Uterus (tissue), 4 donors: ENCODE measurements around the gene YOD1. TPM values are rescaled to one million over a fixed set of nuclear protein-coding genes. Genes with fewer than 3 reads are reported as not detected.

ENCODE experiments used
- DNase-seq, 2 donors: peaks; one replicate each; pipeline ENCODE4 v3.0.0-alpha.2; 2019 to 2020
- H3K27ac ChIP-seq, 2 donors: fragments of 200-600 bp; sonication (generic); 1 replicate in 1 of 2; 2 replicates in 1 of 2; pipeline ENCODE4 v1.5.1; 2016 to 2018
- H3K27me3 ChIP-seq, 2 donors: fragments of 200-600 bp; sonication (generic); one replicate each; pipeline ENCODE4 v1.5.1; 2018 to 2019; ENCODE audit warnings: control low read depth in 1 of 2
- H3K36me3 ChIP-seq, 2 donors: fragments of 200-600 bp; sonication (generic); one replicate each; pipeline ENCODE4 v1.5.1; 2019; ENCODE audit warnings: control low read depth in 1 of 2
- H3K4me1 ChIP-seq, 2 donors: fragments of 200-600 bp; sonication (generic); one replicate each; pipeline ENCODE4 v1.5.1; 2018 to 2019; ENCODE audit warnings: control low read depth in 1 of 2
- H3K4me3 ChIP-seq, 2 donors: fragments of 200-600 bp; sonication (generic); 1 replicate in 1 of 2; 2 replicates in 1 of 2; pipeline ENCODE4 v1.5.1; 2018 to 2019; ENCODE audit warnings: mild to moderate bottlenecking in 1 of 2
- H3K9me3 ChIP-seq, 2 donors: fragments of 200-600 bp; sonication (generic); one replicate each; pipeline ENCODE4 v1.5.1; 2019; ENCODE audit warnings: control low read depth in 1 of 2
- CTCF ChIP-seq, 4 experiments: fragments of 200-600 bp in 2 of 4; fragments of 450-650 bp in 2 of 4; sonication (generic) in 2 of 4; IDR thresholded peaks; one replicate each; pipeline ENCODE4 v1.5.1; 2016 to 2019; ENCODE audit warnings: antibody characterized with exemption in 4 of 4, mild to moderate bottlenecking in 2 of 4, moderate library complexity in 1 of 4
- POLR2A ChIP-seq, 2 donors: fragments of 450-650 bp; IDR thresholded peaks; one replicate each; pipeline ENCODE4 v1.6.1; 2016; ENCODE audit warnings: antibody characterized with exemption in 2 of 2, mild to moderate bottlenecking in 1 of 2, moderate library complexity in 1 of 2
- intact Hi-C: fragments of 100-400 bp; cut with DNase I; formaldehyde crosslinking; loops from one replicate; pipeline ENCODE4 v1.15.1; 2023; ENCODE audit warnings: low total_unique reads
- total RNA-seq, 4 donors: library from RNA; depleted of rRNA in 3 of 4; stranded (reverse); fragments of >200 nt in 3 of 4; gene quantifications; one replicate each; pipeline versions ENCODE4 v1.1.0 to v1.2.4, GENCODE V29; 2014 to 2023
- donor health status: DM: yes; HTN: yes; CAD: no.

YOD1 gene
- total RNA-seq, 4 donors from 2014 or later = 3.3 to 17.1 (median 7.6) TPM

GRCh38 chr1:207017615-207018559, 33.1 kb downstream of the YOD1 start:
- TF ChIP-seq CTCF (IDR thresholded peaks at IDR 0.05) (no peak), POLR2A (IDR thresholded peaks at IDR 0.05) (no peak)
- no peak for DNase-seq

GRCh38 chr1:207015791-207016190, 35.2 kb downstream of the YOD1 start:
- Histone ChIP-seq H3K27ac (no peak overlapping the region), H3K9me3 (no peaks in the 10 kb centered on the region), H3K4me3 (no peak overlapping the region), H3K4me1 (no peaks in the 10 kb centered on the region), H3K27me3 (no peaks in the 10 kb centered on the region), H3K36me3 (no peaks in the 10 kb centered on the region)
- TF ChIP-seq POLR2A (IDR thresholded peaks at IDR 0.05) (no peak), CTCF (IDR thresholded peaks at IDR 0.05) (no peak)
- intact Hi-C loops = no loop called here
- DNase-seq = no peak

More at GRCh38 chr1:207017615-207018559, 33.1 kb downstream of the YOD1 start:
- intact Hi-C loops = no loop called here
- H3K4me3 ChIP-seq = no peak overlapping the region
- H3K27ac ChIP-seq = no peak overlapping the region
- H3K27me3 ChIP-seq = no peaks in the 10 kb centered on the region
- no peaks in the 10 kb centered on the region for H3K4me1 ChIP-seq
- no peaks in the 10 kb centered on the region for H3K9me3 ChIP-seq
- no peaks in the 10 kb centered on the region for H3K36me3 ChIP-seq

GRCh38 chr1:207014728-207015127, 36.3 kb downstream of the YOD1 start:
- Histone ChIP-seq H3K4me1 (no peaks in the 10 kb centered on the region), H3K9me3 (no peaks in the 10 kb centered on the region), H3K27me3 (no peaks in the 10 kb centered on the region), H3K36me3 (no peaks in the 10 kb centered on the region), H3K27ac (no peak overlapping the region), H3K4me3 (no peak overlapping the region)
- DNase-seq = no peak
- intact Hi-C loops = no loop called here
- TF ChIP-seq POLR2A (IDR thresholded peaks at IDR 0.05) (no peak), CTCF (IDR thresholded peaks at IDR 0.05) (no peak)

GRCh38 chr1:207013321-207014085, 37.5 kb downstream of the YOD1 start:
- H3K27ac ChIP-seq = no peak overlapping the region
- intact Hi-C loops = no loop called here
- H3K36me3 ChIP-seq = no peaks in the 10 kb centered on the region
- no peaks in the 10 kb centered on the region for H3K27me3 ChIP-seq
- no peaks in the 10 kb centered on the region for H3K9me3 ChIP-seq
- H3K4me3 ChIP-seq = no peak overlapping the region
- DNase-seq = no peak
- TF ChIP-seq POLR2A (IDR thresholded peaks at IDR 0.05) (no peak), CTCF (IDR thresholded peaks at IDR 0.05) (no peak)
- no peaks in the 10 kb centered on the region for H3K4me1 ChIP-seq

GRCh38 chr1:207010726-207011125, 40.3 kb downstream of the YOD1 start:
- no peaks in the 10 kb centered on the region for H3K27me3 ChIP-seq
- H3K4me1 ChIP-seq = no peaks in the 10 kb centered on the region
- H3K9me3 ChIP-seq = no peaks in the 10 kb centered on the region
- H3K4me3 ChIP-seq = no peak overlapping the region
- H3K27ac ChIP-seq = no peak overlapping the region
- no peaks in the 10 kb centered on the region for H3K36me3 ChIP-seq
- intact Hi-C loops = no loop called here
- DNase-seq = no peak
- no peak for TF ChIP-seq POLR2A (IDR thresholded peaks at IDR 0.05)
- no peak for TF ChIP-seq CTCF (IDR thresholded peaks at IDR 0.05)
